GM12801 (cell line): ENCODE data around the gene GOLT1A.

Experiments used
- TF ChIP-seq, protein P1 (sequence below): IDR thresholded peaks from one replicate; pipeline ENCODE4 v1.5.1; 2011; ENCODE audit warnings: control low read depth; ENCODE audit not compliant: insufficient read length; ENCODE audit errors: extremely low read depth

Gene GOLT1A

DNA sequence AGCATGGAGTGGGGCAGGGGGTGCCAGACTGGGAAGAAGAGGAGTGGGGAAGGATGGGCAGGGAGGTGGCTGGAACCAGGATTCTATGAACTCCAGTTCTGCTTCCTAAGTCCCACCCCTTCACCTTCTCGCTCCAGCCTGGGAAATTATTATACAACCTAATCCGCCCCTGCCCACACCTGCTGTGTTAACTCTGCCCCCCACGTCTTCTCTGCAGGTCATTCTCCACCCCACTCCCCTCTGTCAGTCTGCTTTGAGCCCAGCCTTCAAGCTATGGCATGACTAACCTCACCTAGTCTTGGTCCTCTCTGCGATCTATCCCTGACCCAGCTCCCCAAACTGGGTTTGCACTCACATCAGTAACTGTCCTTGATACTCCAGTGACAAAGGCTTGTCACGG is 46.0 kb upstream of the GOLT1A start:
- TF ChIP-seq, protein P1, sequence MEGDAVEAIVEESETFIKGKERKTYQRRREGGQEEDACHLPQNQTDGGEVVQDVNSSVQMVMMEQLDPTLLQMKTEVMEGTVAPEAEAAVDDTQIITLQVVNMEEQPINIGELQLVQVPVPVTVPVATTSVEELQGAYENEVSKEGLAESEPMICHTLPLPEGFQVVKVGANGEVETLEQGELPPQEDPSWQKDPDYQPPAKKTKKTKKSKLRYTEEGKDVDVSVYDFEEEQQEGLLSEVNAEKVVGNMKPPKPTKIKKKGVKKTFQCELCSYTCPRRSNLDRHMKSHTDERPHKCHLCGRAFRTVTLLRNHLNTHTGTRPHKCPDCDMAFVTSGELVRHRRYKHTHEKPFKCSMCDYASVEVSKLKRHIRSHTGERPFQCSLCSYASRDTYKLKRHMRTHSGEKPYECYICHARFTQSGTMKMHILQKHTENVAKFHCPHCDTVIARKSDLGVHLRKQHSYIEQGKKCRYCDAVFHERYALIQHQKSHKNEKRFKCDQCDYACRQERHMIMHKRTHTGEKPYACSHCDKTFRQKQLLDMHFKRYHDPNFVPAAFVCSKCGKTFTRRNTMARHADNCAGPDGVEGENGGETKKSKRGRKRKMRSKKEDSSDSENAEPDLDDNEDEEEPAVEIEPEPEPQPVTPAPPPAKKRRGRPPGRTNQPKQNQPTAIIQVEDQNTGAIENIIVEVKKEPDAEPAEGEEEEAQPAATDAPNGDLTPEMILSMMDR = no peak

DNA sequence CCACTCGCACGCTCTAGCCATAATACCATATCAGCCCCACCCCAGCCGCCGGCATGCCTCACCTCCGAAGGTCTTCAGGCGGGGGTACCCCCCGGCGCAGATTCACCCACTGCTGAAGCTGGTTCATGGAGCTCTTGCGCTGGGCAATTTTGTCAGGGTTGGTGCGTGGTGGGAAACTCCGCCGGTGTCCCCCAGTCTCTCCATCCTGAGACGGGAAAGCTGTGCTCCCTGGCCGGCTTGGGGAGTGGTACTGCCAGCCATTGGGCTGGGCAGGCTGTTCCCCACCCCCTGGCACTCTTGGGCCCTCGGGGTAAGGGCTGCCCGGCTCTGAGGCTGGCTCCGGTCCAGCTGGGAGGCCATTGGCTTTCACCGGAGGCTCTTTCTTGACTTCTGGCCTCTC is 45.4 kb upstream of the GOLT1A start:
- TF ChIP-seq, protein P1 = no peak

DNA sequence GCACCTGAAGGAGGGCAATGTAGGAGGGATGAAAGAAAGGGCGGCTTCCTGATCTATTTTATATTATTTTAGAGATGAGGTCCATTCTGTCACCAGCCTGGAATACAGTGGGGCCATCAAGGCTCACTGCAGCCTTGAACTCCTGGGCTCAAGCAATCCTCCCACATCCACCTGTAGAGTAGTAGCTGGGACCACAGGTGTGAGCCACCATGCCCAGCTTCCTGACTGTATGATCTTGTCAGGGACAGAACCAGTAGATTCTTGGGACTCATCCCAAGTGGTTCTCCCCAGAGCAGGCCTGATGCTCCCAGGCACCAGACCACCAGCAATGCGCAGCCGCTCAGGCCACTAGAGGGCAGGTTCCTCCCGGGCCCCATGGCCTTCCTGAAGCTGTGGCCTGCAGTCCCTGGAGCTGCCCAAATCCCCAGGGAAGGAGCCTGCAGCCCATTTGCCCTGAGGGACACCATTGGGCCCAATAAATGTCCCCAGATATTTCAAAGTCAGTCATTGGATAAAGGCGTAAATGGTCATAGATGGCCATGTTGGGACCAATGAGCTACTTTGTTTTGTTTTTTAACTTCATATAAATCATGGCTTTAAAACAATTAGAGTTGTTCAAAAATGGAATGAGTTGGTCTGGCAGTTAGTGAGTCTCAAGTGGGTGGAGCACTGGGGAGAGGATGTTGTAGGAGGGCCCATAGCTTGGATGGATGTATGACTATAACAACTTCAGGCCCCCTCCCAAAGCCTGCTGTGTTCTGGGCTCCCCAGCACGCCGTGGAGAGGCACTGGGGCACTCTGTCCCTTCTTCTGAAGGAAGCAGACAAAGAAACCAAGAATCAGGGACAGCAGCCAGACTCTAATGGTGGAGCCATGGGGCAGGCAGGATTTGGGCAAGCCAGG is 44.7 kb upstream of the GOLT1A start:
- TF ChIP-seq, protein P1 = no peak

DNA sequence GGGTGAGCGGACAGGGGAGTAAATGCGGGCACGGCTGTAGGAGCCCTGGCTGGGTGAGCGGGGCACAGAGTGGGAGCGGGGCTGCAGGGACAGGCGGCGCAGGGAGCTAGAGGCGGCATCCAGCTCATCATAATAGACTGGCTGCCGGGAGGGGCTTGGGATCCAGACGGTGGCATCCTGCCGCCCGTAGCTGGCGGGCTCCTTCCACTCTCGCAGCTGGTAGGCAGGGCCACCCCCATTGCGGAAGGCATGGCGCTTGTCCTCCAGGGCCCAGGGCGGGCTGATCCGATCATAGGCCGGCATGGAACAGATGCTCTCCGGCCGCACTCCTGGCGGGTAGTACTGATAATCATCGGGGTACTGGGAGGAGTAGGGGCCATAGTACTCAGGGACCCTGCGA is 43.7 kb upstream of the GOLT1A start:
- TF ChIP-seq, protein P1 = no peak

DNA sequence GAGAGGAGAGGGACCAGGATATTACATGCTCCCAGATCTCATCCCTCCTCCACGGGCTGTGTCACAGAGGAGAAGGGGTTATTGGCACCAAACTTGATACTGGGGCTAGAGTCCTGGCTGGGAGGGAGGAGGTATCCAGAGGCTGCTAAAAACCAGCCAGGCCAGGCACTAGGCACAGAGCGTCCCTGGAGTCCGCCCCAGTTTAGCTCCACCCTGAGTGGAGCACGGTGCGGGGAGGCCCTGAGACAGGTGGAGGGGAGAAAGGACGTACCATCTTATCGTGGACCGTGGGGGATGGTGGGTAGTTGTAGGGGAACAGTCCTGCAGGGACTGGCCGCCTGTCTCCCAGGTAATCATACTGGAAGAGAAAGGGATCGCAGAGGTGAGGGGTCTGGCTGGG is 42.7 kb upstream of the GOLT1A start:
- TF ChIP-seq, protein P1 = no peak

DNA sequence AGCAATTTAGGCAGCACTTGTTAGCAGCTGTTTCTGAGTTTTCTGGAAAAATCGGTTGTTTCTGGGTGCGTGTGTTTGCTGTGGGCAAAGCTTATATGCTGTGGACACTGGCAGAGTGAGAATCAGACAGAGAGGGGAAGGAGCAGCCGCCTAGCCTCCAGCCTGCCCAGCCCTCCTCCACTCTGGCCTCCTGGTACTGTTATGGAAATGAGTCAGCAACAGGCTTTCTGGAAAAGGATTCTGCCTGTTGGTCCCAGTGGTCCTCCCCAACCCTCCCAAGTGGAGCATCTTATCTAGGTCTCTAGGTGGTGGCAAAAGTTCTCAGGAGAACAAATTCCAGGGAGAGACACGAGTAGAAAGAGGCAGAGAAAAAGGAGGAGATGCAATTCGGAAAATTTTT is 42.2 kb upstream of the GOLT1A start:
- TF ChIP-seq, protein P1 = no peak

- TF ChIP-seq, protein P1 = no peak
Measured at GRCh38 chr1:204255225-204255624, 41.4 kb upstream of the GOLT1A start.
